Transverse colon (tissue), 4 donors: ENCODE data around the gene C12orf42. TPM values are rescaled to one million over a fixed set of nuclear protein-coding genes. Genes with fewer than 3 reads are reported as not detected.

Source experiments
- DNase-seq: peaks from one replicate; pipeline ENCODE4 v3.0.0-alpha.2; 2019
- H3K27ac ChIP-seq, 4 donors: fragments of 200-600 bp; sonication (generic); 2 replicates each; pipeline ENCODE4 v1.5.1; 2016 to 2018; ENCODE audit warnings: inconsistent platforms in 4 of 4
- H3K27me3 ChIP-seq: fragments of 200-600 bp; sonication (generic); 2 replicates; pipeline ENCODE4 v1.5.1; 2017; ENCODE audit warnings: inconsistent platforms
- H3K36me3 ChIP-seq, 4 donors: fragments of 200-600 bp; sonication (generic); 2 replicates each; pipeline ENCODE4 v1.5.1; 2017 to 2019; ENCODE audit warnings: inconsistent platforms in 4 of 4
- H3K4me1 ChIP-seq, 4 donors: fragments of 200-600 bp; sonication (generic); 2 replicates each; pipeline ENCODE4 v1.5.1; 2017 to 2020; ENCODE audit warnings: inconsistent platforms in 4 of 4
- H3K4me3 ChIP-seq, 4 donors: fragments of 200-600 bp; sonication (generic); 1 replicate in 1 of 4; 2 replicates in 3 of 4; pipeline versions ENCODE4 v1.5.1 to v1.6.1; 2017 to 2019; ENCODE audit warnings: inconsistent platforms in 4 of 4
- H3K9me3 ChIP-seq, 2 donors: fragments of 200-600 bp; sonication (generic); 2 replicates each; pipeline ENCODE4 v1.5.1; 2017 to 2019; ENCODE audit warnings: inconsistent platforms in 2 of 2
- EP300 ChIP-seq: sonication (generic); formaldehyde crosslinking; IDR thresholded peaks from one replicate; pipeline ENCODE4 v1.6.1; 2017; ENCODE audit warnings: antibody characterized with exemption, low read depth
- POLR2A ChIP-seq: fragments of 450-650 bp; IDR thresholded peaks from one replicate; pipeline ENCODE4 v1.6.1; 2016; ENCODE audit warnings: antibody characterized with exemption, mild to moderate bottlenecking, moderate library complexity
- POLR2AphosphoS5 ChIP-seq, 3 donors: sonication (generic); formaldehyde crosslinking; IDR thresholded peaks; one replicate each; pipeline ENCODE4 v1.6.1; 2016; ENCODE audit warnings: antibody characterized with exemption in 3 of 3
- WGBS, 2 donors: methylation state at CpG; one replicate each; pipeline ENCODE4 v1.1.5; 2018; ENCODE audit warnings: low coverage in 1 of 2; 5-methylcytosine and 5-hydroxymethylcytosine counted together
- in situ Hi-C, 4 donors: fragments of 200-750 bp; cut with MboI; loops; one replicate each; pipeline versions ENCODE4 v1.15.0 to v1.15.1; 2017; ENCODE audit warnings: low sequenced_read_pairs in 3 of 4, low pct_ligation_motif_present in 1 of 4, low pct_unique_long_range_greater_than_20kb in 1 of 4
- intact Hi-C: fragments of 100-400 bp; cut with DNase I; formaldehyde crosslinking; loops from one replicate; pipeline ENCODE4 v1.15.1; 2023; ENCODE audit warnings: low total_unique reads
- total RNA-seq, 4 donors: library from RNA; depleted of rRNA; stranded (reverse); fragments of >200 nt; gene quantifications; one replicate each; pipeline ENCODE4 v1.1.0, GENCODE V29; 2016
- TF ChIP-seq, protein P1 (sequence below), 5 experiments: fragments of 200-600 bp in 3 of 5; fragments of 450-650 bp in 2 of 5; sonication (generic) in 3 of 5; IDR thresholded peaks; 1 replicate in 2 of 5; 2 replicates in 3 of 5; pipeline ENCODE4 v1.5.1; 2016 to 2017; ENCODE audit warnings: antibody characterized with exemption in 5 of 5, inconsistent platforms in 3 of 5, mild to moderate bottlenecking in 2 of 5, moderate library complexity in 1 of 5

Gene C12orf42
- total RNA-seq, 4 donors from 2014 or later = 0.79 to 43.4 TPM; not detected in 2

DNA sequence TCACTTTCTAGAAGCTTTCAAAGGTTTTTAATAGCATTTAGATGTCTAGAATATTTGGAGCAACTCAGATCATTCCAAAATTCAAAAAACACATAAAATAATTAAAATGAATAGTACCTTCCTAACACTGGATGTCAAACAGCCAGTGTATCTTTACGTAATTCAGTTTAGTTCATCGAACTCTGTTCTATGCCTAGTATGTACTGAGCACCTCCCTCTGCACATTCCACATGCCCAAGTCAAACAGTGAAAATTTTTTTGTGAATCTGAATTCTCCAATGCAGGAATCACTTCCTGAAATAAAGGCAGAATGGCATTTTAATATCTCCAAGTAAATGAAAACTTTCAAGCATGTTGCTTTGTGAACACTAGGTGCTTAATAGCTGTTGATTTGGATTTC lies 192.3 kb downstream of the C12orf42 start:
- H3K27me3 ChIP-seq = peaks cover 22% of the 10 kb centered on the region
- intact Hi-C loops (no loop called here), in situ Hi-C loops (no loop called here)
- H3K36me3 ChIP-seq = no peaks in the 10 kb centered on the region
- no peak for TF ChIP-seq POLR2AphosphoS5 (IDR thresholded peaks at IDR 0.05)
- TF ChIP-seq, protein P1, sequence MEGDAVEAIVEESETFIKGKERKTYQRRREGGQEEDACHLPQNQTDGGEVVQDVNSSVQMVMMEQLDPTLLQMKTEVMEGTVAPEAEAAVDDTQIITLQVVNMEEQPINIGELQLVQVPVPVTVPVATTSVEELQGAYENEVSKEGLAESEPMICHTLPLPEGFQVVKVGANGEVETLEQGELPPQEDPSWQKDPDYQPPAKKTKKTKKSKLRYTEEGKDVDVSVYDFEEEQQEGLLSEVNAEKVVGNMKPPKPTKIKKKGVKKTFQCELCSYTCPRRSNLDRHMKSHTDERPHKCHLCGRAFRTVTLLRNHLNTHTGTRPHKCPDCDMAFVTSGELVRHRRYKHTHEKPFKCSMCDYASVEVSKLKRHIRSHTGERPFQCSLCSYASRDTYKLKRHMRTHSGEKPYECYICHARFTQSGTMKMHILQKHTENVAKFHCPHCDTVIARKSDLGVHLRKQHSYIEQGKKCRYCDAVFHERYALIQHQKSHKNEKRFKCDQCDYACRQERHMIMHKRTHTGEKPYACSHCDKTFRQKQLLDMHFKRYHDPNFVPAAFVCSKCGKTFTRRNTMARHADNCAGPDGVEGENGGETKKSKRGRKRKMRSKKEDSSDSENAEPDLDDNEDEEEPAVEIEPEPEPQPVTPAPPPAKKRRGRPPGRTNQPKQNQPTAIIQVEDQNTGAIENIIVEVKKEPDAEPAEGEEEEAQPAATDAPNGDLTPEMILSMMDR (IDR thresholded peaks at IDR 0.05) = no peak
- H3K9me3 ChIP-seq = no peaks in the 10 kb centered on the region
- H3K4me3 ChIP-seq = no peak overlapping the region
- 88 to 91% methylated on average over 2 of the region's 2 CpGs for WGBS, 2 donors
- DNase-seq = no peak
- no peaks in the 10 kb centered on the region for H3K4me1 ChIP-seq
- H3K27ac ChIP-seq = no peak overlapping the region

DNA sequence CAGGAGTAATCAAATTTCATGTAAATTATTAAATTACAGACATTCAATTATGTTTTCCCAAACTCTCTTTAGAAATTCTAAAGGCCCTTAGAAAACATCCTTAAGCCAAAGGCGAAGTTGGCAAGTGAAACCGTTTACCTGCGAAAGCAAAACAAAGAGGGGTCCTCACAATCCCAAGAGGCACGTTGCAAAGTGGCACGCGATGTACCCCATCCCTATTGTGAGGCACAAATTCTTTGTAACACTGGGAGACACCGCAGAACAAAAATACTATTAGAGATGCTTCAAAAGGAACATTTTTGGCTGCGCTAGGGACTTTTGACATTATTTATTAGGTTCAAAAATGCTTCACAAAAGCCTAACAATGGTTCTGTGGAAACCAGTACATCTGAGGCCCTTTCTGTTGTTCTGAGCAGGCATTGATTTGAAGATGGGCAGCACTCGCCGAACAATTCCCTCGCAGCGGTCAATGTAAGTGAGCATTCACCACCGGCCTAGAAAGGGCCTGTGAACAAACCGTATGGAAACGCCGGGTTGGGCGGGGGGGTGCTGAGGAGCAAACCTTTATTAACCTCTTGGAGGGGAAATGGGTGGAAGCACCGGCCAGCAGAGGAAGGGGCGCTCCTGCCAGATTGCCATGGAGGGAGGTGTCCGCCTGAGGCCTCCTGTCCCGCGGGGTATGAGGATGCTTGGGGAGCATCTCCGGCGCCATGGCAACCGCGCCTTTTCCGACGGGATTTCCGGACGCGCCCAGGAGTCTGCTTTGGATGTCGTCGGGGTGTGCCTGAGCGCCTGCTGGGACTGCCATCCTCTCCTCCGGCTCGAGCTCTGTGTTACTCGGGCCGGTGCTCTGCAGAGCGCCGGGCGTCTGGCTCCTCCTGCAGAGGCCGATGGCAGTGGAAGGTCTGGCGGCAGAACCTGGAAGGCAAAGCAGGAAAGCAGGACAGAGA lies 193.9 kb downstream of the C12orf42 start:
- Histone ChIP-seq H3K36me3 (no peaks in the 10 kb centered on the region), H3K4me1 (no peaks in the 10 kb centered on the region), H3K27ac (no peak overlapping the region), H3K4me3 (no peak overlapping the region), H3K27me3 (peaks cover 22% of the 10 kb centered on the region), H3K9me3 (no peaks in the 10 kb centered on the region)
- TF ChIP-seq EP300 (no peak), POLR2A (no peak), POLR2AphosphoS5 (IDR thresholded peaks at IDR 0.05) (no peak)
- TF ChIP-seq, protein P1 (IDR thresholded peaks at IDR 0.05) = no peak
- intact Hi-C loops (no loop called here), in situ Hi-C loops (no loop called here)
- no peak for DNase-seq
- whole genome bisulfite sequencing, 2 donors = 48 to 81% methylated on average over 12 to 33 of the region's 43 CpGs

DNA sequence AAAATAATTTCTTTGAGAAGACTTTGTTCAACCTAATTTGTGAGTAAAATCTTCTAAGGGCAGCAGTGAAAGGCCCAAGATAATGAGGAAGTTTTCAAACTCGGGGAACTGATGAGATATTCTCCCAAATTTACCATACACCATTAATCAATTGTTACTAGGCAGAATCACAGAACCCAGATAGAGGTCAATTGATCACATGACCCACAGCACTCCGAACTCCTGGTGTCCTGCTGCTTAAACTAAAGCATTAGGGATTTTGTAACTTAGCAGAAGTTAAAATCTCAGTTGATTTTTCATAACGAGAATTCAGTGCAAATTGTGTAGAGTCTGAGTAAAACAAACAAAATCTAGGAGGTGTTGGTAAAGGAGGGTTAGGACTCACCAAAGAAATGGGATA lies 207.8 kb downstream of the C12orf42 start:
- in situ Hi-C loops = no loop called here
- H3K4me3 ChIP-seq = no peak overlapping the region
- no peak for DNase-seq
- H3K27me3 ChIP-seq = no peaks in the 10 kb centered on the region
- TF ChIP-seq EP300 (no peak), POLR2AphosphoS5 (IDR thresholded peaks at IDR 0.05) (no peak), POLR2A (no peak)
- TF ChIP-seq, protein P1 (IDR thresholded peaks at IDR 0.05) = no peak
- no peaks in the 10 kb centered on the region for H3K36me3 ChIP-seq
- H3K27ac ChIP-seq = no peak overlapping the region
- no peaks in the 10 kb centered on the region for H3K4me1 ChIP-seq
- intact Hi-C loops = no loop called here
- 60% methylated on average over 1 to 3 of the region's 3 CpGs for WGBS, 2 donors
- no peaks in the 10 kb centered on the region for H3K9me3 ChIP-seq

DNA sequence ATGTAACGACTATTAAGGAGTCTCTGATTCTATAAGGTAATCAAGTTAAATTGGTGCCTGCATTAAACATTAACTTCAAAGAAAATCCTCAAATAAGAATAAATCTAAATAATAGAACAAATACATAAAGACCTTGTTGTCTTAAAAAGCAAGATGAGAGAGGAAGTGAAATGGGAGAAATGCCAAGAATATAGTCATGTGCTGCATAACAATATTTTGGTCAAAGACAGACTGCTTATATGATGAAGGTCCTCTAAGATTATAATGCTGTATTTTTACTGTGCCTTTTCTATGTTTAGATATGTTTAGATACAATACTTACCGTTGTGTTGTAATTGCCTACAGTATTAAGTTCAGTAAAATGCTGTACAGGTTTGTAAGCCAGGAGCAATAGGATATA lies 213.6 kb downstream of the C12orf42 start:
- H3K27me3 ChIP-seq = no peaks in the 10 kb centered on the region
- WGBS, 2 donors = 49 to 60% methylated on average over 2 of the region's 2 CpGs
- H3K9me3 ChIP-seq = no peaks in the 10 kb centered on the region
- no peaks in the 10 kb centered on the region for H3K36me3 ChIP-seq
- H3K4me1 ChIP-seq = no peaks in the 10 kb centered on the region
- TF ChIP-seq, protein P1 (IDR thresholded peaks at IDR 0.05) = no peak
- no peak for TF ChIP-seq POLR2AphosphoS5 (IDR thresholded peaks at IDR 0.05)
- no peak for TF ChIP-seq EP300
- TF ChIP-seq POLR2A = no peak
- intact Hi-C loops (no loop called here), in situ Hi-C loops (no loop called here)
- H3K27ac ChIP-seq = no peak overlapping the region
- H3K4me3 ChIP-seq = no peak overlapping the region
- no peak for DNase-seq
